GM18873 (cell line): Measurements from ENCODE around the gene PFAS.
"Not testable (repeated sequence)": the region's sequence is repeated elsewhere in the genome, so short reads cannot be mapped to it uniquely, and the experiment has no call there.

Experiments used
- ATAC-seq: cut with Tn5 transposase; IDR thresholded peaks from one replicate; pipeline ENCODE4 v1.9.1; 2021; ENCODE audit warnings: mild to moderate bottlenecking, moderate library complexity, moderate number of reproducible peaks; ENCODE audit not compliant: unreplicated experiment, low FRiP score

Gene PFAS

GRCh38 chr17:8248751-8249607, at the start of gene PFAS:
Gene PFAS, plus strand, starts transcription at chr17:8249289. Its CDS starts 4,649 bp downstream, at chr17:8253938.
- peak; percentile 38 for ATAC-seq

DNA sequence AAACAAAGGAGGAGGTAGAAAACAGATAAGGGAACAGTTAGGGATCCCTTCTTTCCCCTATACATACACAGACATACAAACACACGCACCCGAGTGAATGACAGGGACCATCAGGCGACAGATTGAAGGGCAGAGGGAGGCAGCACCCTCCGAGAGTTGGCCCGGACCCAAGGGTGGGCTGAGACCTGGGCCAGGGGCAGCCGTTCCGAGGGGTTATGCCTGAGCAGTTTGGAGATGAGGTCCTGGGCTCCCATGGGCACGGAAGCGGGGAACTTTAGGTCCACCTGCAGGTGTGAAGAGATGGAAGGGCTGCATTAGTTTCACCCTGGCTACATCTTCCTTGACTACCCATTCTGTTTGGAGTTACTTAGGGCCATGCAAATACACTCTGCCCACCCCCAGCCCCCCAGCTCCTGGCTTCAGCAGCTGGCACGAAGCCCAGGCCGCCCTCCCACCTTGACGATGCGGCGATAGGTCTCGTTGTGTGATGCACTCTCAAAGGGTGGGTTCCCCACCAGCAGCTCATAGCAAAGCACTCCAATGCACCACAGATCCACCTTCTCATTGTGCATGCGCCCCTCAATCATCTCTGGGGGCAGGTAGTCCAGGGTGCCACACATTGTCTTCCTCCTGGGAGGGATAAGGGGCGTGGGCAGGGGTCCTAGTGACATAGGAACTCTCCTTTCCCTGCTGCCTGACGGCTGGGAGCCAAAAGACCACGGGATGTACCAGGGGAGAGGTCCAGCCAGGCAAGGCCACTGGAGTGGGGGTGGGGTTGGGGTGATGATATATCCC, 44.1 kb upstream of the PFAS start:
- ATAC-seq: no peak

DNA sequence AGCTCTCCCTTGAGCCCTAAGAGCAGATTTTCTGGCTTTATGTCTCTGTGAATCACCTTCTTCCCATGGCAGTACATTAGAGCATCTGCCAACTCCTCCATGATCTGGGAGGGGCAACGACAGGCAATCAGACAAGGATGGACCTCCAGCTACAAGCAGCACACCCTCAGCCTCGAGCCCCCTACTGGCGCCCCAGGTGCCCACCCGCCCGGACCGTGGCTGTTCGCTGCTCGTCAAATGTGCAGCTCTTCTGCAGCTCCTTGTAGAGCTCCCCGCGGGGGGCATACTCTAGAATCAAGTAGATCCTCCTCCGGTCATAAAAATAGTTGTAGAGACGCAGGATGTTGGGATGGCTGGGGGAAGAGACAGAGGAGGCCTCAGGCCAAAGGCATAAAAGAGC, 42.6 kb upstream of the PFAS start:
- no peak for ATAC-seq

- peak; percentile 74 for ATAC-seq
Measured at GRCh38 chr17:8209907-8210760, 39.0 kb upstream of the PFAS start, which contains the start of gene AURKB. Gene AURKB, minus strand, starts transcription at chr17:8210575. Its CDS starts 351 bp downstream, at chr17:8210224.

- ATAC-seq: no peak
Measured at GRCh38 chr17:8210761-8211458, 38.2 kb upstream of the PFAS start.

- ATAC-seq: no peak
Measured at GRCh38 chr17:8212312-8213180, 36.5 kb upstream of the PFAS start.

GRCh38 chr17:8214000-8214399, 35.1 kb upstream of the PFAS start:
- not testable (repeated sequence) for ATAC-seq

- ATAC-seq: no peak
Measured at GRCh38 chr17:8220783-8221662, 28.1 kb upstream of the PFAS start.

DNA sequence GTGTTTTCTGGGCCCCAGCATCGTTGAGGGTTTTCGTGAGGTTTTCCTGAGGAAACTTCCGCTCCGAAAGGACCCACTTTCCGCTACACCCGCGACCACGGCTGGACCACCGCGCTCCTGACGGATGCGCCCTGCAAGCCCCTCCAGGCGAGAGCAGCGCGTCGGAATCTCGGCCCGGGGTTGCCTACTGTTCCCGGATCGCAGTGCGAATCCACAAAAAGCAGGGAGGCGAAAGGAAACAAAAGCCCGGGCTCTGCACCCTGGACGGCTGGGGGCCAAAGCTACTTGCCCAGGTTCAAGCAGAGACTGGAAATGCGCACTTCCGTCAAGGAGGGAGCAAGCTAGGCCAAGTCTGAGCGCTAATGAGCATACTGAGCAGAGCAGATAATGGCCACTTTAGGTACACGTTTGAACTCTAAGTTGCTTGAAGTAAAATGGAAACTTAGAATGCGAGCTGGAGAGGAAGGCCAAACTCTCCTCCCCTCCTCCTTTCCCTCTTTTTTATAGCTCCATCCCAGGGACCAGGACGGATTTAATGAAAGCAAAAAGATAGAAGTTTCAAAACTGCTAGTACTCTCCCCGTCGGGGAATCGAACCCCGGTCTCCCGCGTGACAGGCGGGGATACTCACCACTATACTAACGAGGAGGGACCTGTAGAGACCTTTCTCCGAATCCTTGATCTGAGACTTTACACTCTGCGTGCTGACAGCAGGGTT, 27.3 kb upstream of the PFAS start:
- ATAC-seq: peak; percentile 46

- peak; percentile 26 for ATAC-seq
Measured at GRCh38 chr17:8222380-8222629, 26.8 kb upstream of the PFAS start.

DNA sequence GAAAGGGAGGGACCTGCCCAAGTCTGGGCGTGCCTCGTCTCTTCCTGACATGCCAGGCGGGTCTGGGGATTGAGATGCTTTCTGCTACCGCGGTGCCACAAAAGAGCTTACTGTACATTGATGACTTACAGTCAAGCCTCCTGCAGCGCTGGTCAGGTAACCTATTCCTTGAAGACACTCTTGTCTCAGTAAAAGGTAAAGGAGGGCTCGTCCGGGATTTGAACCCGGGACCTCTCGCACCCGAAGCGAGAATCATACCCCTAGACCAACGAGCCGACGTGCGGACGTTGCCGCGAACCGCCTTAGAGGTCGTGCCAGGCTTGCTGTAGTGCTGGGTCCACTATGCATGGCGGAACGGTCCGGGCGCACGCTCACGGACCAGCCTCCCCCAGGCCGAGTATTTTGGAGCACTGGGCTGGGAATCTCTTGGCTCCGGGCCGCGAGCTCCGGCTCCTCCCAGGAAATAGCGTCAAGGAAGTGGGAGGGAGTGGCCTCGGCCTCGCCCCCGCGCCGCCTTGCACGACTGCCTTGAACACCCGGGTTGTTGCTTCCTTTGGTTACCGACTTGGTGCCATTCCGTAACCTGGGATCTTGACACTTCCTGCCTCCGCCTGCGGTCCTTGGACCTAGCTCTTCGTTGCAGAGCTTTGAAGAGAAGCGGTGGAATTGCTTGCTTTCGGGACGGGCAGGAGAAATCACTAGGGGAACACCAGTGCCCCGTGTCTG, 26.3 kb upstream of the PFAS start:
- peak; percentile 39 for ATAC-seq

GRCh38 chr17:8223356-8224126, 25.5 kb upstream of the PFAS start:
- no peak for ATAC-seq

GRCh38 chr17:8224891-8225812, 23.9 kb upstream of the PFAS start:
- ATAC-seq: no peak

DNA sequence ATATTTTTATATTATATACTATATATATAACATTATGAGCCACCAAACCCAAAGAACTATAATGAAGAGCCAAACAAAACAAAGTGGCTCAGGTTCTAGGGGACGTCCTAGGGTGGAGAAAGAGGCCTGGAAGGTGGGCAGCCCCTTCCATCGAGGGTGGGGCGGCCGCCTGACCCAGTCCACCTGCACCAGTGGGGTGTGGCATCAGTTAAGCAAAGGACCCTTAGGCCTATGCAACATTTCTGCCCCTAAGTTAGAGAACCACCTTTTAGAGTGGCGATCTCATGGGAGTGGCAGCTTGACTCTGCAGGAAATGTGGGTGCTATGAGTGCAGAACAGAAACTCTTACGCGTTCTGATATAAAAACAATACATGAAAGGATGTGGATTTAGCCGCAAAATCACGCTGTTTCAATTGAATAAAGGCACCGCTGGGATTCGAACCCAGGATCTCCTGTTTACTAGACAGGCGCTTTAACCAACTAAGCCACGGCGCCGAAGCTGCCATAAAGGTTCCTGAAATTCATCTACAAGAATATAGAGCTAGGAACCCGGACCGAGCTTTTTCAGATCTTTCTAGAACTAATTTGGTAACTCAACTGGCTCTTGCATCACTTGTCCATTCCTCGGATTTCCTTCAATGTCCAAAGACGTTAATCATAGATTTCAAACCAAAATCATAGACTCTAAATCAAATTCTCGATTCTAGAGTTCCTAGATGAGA, 23.1 kb upstream of the PFAS start:
- ATAC-seq: no peak
